HG02798 (cell line): ENCODE data around the gene CCDC160.

Experiments
- ATAC-seq: cut with Tn5 transposase; IDR thresholded peaks from one replicate; pipeline ENCODE4 v1.9.1; 2021; ENCODE audit warnings: mild to moderate bottlenecking; ENCODE audit not compliant: unreplicated experiment, poor library complexity

Gene CCDC160

DNA sequence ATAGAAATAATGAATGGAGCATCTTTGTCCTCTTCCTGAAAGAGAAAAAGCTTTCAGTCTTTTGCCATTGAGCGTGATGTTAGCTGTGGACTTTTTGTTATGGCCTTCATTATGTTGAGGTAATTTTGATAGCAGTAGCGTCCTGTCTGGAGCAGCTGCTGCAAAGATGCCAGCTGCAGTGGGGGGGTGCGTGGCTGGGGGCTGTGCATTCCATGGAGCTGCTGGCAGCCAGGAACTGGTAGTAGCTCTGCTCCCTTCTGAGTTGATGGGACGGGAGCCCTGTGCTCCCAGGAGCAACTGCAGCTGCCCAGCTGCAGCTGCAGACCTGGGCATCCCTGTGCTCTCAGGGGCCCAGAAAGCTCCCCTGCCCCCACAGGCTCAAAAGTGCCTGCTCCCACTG, 50.4 kb downstream of the CCDC160 start:
- ATAC-seq: no peak

DNA sequence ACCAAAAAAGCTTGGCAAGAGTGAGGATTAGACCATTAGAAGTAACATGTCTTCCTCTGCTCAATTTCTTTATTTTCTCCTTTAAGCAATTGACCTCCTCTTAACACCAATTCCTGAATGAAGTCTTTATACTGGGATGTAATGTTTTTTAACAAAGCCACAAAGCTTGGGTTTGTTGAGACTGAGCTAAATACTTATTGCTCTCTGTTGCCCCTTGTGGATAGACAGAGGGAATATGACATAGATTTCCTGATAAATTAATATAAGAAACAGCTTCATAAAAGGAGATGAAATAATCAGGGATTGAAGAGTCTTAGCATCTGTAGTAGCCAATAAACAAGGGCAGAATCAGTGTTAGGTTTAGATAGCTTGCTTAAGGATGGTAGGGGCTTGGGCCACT, 57.6 kb downstream of the CCDC160 start:
- ATAC-seq: no peak
